ENCODE measurements around the gene UBAC1. TPM values are rescaled to one million over a fixed set of nuclear protein-coding genes. Genes with fewer than 3 reads are reported as not detected.
"Not testable (repeated sequence)": the region's sequence is repeated elsewhere in the genome, so short reads cannot be mapped to it uniquely, and the experiment has no call there.

The UBAC1 gene
- total and polyA plus RNA-seq, 5 donors, result 64.0 to 88.7 (median 83.3) TPM

DNA sequence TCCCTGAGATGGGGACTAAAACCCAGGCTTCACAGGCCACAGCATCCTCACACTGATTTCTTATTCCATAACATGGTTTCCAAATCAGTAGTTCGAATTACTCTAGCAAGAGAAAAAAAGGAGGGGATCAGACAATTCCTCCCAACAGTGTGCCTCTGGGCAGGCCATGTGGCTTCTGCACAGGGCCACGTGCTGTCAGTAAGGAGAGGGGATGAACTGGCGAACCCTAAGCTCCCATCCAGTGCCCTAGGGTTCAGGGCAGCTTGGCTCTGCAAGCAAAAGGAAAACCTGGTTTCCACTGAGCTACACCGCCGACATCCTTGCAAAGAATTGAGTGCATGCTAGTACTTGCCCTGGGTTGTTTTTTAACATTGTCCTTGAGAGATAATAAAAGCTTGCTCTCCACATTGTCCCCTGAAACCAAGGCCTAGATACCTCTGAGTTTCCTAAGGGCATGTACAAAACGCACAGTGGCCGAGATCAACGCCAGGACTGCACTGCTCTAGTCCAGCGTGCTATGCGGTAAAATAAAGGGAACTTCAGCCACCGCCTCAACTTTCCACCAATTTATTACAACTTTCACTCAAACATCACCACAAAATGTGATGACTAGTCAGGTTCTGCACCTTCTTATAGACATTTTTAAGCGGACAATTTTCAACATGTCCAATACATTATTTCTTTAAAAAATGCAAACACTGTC, 58.4 kb downstream of the UBAC1 start:
- Histone ChIP-seq H3K27ac (ENCODE audit: low read length) (no peak overlapping the region), H3K4me1 (ENCODE audit: control insufficient read depth, insufficient read depth, low read length) (peaks cover 7% of the 10 kb centered on the region), H3K4me3 (ENCODE audit: low read length) (no peak overlapping the region), H3K9me3 (ENCODE audit: control insufficient read depth, low read length) (no peaks in the 10 kb centered on the region), H3K27me3 (ENCODE audit: control insufficient read depth, insufficient read depth) (no peaks in the 10 kb centered on the region)
- intact Hi-C loops (cut with DNase I), result no loop called here
- ATAC-seq (no peak), DNase-seq (no peak)
- WGBS, result 89% methylated on average over 12 of the region's 12 CpGs

DNA sequence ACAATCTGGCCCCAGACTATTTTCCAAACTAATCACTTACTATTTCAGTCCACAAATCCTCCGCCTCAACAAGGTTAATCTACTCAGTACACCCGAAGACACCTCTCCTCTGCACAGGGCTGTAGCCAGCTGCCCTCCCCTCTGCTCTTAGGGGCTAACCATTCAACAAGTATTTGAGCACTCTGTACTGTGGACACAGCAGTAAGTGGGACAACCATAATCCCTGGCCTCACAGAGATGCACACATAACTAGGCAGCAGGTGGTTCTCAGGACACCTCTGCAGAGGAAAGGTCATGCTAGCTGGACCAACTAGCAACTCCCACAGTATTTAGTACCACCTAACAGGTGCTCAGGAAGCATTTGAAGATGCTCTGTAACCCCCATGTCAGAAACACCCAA, 59.3 kb downstream of the UBAC1 start:
- Histone ChIP-seq H3K27ac (ENCODE audit: low read length) (no peak overlapping the region), H3K27me3 (ENCODE audit: control insufficient read depth, insufficient read depth) (no peaks in the 10 kb centered on the region), H3K4me1 (ENCODE audit: control insufficient read depth, insufficient read depth, low read length) (peaks cover 7% of the 10 kb centered on the region), H3K4me3 (ENCODE audit: low read length) (no peak overlapping the region), H3K9me3 (ENCODE audit: control insufficient read depth, low read length) (no peaks in the 10 kb centered on the region)
- intact Hi-C loops (cut with DNase I), result no loop called here
- DNase-seq (no peak), ATAC-seq (no peak)
- 86% methylated on average over 2 of the region's 2 CpGs for WGBS

DNA sequence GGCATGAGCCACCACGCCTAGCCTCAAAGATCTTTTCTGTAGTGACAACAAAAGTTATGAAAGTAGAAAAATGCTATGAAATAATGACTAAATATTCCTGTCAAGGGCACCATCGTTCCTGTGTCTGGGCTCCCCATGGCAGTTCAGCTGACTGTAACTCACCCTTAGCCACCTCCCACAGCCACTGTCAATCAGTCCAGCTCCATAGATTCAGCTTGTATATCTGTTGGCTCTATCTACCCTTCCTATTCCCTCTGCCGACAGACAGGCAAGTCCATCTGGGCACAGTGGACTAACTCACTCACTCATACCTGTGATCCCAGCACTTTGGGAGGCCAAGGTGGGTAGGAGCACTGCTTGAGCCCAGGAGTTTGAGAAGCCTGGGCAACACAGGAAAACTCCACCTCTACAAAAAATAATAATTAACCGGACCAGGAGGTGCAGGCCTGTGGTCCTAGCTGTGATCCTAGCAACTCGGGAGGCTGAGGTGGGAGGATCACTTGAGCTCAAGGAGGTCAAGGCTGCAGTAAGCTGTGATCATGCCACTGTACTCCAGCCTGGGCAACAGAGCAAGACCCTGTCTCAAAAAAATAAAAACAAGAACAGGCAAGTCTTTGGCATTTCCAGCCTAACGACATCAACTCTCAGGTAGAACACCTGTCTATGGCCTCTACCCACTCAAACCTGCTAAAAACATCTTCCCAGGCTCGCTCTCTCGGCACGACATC, 60.0 kb downstream of the UBAC1 start:
- DNase-seq (no peak), ATAC-seq (no peak)
- intact Hi-C loops (cut with DNase I), result no loop called here
- 95% methylated on average over 9 of the region's 9 CpGs for WGBS
- peaks cover 7% of the 10 kb centered on the region for H3K4me1 ChIP-seq (ENCODE audit: control insufficient read depth, insufficient read depth, low read length)
- H3K4me3 ChIP-seq (ENCODE audit: low read length), result no peak overlapping the region
- H3K9me3 ChIP-seq (ENCODE audit: control insufficient read depth, low read length), result no peaks in the 10 kb centered on the region
- H3K27me3 ChIP-seq (ENCODE audit: control insufficient read depth, insufficient read depth), result no peaks in the 10 kb centered on the region
- H3K27ac ChIP-seq (ENCODE audit: low read length), result no peak overlapping the region

DNA sequence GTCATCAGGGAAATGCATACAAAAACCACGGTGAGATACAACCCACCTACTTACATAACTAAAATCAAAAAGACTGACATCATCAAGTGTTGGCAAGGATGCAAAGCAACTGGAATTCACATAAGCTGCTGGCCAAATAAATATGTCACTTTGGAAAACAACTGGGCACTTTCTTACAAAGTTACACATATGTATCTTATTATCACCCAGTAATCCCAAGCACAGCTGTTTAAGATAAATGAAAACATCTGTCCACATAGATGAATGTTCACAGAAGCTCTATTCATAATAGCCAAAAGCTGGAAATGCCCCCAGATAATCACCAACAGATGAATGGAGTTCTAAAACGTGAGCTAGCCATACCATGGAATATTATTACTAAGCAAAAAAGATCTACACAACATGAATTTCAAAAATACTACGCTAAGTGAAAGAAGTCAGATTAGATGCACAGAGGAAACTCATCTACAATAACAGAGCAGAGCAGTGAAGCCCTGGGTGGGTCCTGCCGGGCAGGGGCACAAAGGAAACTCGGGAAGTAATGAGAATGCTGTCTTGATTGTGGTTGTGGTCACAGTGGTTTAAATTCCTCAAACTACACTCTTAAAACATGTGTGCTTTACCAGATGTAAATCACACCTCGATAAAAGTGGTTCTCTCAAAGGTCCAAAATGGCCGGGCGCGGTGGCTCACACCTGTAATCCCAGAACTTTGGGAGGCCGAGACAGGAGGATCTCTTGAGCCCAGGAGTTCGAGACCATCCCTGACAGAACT, 62.4 kb downstream of the UBAC1 start:
- ATAC-seq, result no peak
- Histone ChIP-seq H3K27me3 (ENCODE audit: control insufficient read depth, insufficient read depth) (no peaks in the 10 kb centered on the region), H3K4me3 (ENCODE audit: low read length) (no peak overlapping the region), H3K9me3 (ENCODE audit: control insufficient read depth, low read length) (no peaks in the 10 kb centered on the region), H3K27ac (ENCODE audit: low read length) (no peak overlapping the region), H3K4me1 (ENCODE audit: control insufficient read depth, insufficient read depth, low read length) (peaks cover 5% of the 10 kb centered on the region)
- intact Hi-C loops (cut with DNase I), result no loop called here
- DNase-seq, result no peak
- WGBS, result 82% methylated on average over 11 of the region's 11 CpGs

DNA sequence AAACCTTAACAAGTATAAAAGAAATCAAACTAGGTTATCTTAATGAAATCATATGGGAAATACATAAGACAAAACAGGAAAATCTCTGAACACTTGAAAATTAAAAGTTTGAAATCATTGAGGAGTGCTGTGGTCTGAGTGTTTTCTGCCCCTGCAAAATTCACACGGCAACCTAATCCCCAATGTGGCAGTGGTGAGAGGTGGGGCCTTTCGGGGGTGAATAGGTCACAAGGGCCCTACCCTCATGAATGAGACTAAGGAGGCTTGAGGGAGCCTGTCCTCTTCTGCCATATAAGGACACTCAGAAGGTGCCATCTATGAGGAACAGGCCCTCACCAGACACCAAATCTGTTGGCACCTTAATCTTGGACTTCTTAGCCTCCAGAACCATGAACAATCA, 64.5 kb downstream of the UBAC1 start:
- Histone ChIP-seq H3K4me3 (ENCODE audit: low read length) (no peak overlapping the region), H3K9me3 (ENCODE audit: control insufficient read depth, low read length) (no peaks in the 10 kb centered on the region), H3K27me3 (ENCODE audit: control insufficient read depth, insufficient read depth) (no peaks in the 10 kb centered on the region), H3K27ac (ENCODE audit: low read length) (no peak overlapping the region), H3K4me1 (ENCODE audit: control insufficient read depth, insufficient read depth, low read length) (no peaks in the 10 kb centered on the region)
- intact Hi-C loops (cut with DNase I), result no loop called here
- 96% methylated on average over 2 of the region's 2 CpGs for WGBS
- ATAC-seq, result no peak
- no peak for DNase-seq

DNA sequence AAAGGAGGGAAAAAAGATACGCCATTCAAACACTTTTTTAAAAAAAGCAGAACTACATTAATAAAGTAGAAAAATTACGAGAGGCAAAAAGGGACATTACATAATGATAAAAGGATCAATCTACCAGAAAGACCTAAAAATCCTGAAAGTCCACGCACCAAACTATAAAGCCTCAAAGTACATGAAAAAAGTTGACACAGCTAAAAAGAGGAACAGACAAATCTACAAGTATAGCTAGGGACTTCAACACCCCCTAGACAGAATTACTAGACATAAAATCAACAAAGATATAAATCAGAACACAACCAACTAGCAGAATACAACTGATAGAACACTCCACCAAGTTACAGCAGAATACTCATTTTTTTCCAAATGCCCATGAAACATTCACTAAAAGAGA, 65.0 kb downstream of the UBAC1 start:
- peaks cover 1% of the 10 kb centered on the region for H3K4me1 ChIP-seq (ENCODE audit: control insufficient read depth, insufficient read depth, low read length)
- ATAC-seq (no peak), DNase-seq (no peak)
- 89% methylated on average over 3 of the region's 3 CpGs for WGBS
- no peaks in the 10 kb centered on the region for H3K27me3 ChIP-seq (ENCODE audit: control insufficient read depth, insufficient read depth)
- no peaks in the 10 kb centered on the region for H3K9me3 ChIP-seq (ENCODE audit: control insufficient read depth, low read length)
- intact Hi-C loops (cut with DNase I), result no loop called here
- H3K4me3 ChIP-seq (ENCODE audit: low read length), result no peak overlapping the region
- H3K27ac ChIP-seq (ENCODE audit: low read length), result no peak overlapping the region

DNA sequence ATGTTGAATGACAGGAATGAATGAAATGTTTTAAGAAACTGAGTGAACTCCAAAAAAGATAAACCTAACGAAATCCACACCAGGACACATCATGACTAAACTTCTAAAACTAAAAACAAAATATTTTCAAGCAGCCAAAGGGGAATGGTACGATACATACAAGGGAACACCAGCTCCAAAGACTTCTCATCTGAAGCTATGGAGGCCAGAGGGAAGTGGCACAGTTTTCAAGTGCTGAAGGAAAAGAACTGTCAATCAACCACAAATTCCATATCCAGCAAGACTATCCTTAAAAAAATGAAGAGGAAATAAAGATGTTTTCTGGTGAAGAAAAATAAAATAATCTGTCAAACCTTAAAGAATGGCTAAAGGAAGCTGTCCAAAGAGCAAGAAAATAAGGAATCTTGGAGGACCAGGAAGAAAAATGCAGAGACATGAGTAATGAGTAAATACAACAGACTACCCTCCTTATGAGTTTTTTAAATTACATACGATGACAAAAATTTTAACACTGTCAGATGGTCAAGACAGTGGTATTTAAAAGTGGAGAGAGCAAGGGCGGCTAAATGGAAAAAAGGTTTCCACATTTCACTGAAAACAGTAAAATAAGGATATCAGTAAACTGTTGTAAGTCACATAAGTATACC, 65.8 kb downstream of the UBAC1 start:
- Histone ChIP-seq H3K9me3 (ENCODE audit: control insufficient read depth, low read length) (no peaks in the 10 kb centered on the region), H3K4me3 (ENCODE audit: low read length) (no peak overlapping the region), H3K27ac (ENCODE audit: low read length) (no peak overlapping the region), H3K27me3 (ENCODE audit: control insufficient read depth, insufficient read depth) (no peaks in the 10 kb centered on the region), H3K4me1 (ENCODE audit: control insufficient read depth, insufficient read depth, low read length) (peaks cover 9% of the 10 kb centered on the region)
- no peak for ATAC-seq
- intact Hi-C loops (cut with DNase I), result no loop called here
- WGBS, result 89% methylated on average over 4 of the region's 4 CpGs
- no peak for DNase-seq

DNA sequence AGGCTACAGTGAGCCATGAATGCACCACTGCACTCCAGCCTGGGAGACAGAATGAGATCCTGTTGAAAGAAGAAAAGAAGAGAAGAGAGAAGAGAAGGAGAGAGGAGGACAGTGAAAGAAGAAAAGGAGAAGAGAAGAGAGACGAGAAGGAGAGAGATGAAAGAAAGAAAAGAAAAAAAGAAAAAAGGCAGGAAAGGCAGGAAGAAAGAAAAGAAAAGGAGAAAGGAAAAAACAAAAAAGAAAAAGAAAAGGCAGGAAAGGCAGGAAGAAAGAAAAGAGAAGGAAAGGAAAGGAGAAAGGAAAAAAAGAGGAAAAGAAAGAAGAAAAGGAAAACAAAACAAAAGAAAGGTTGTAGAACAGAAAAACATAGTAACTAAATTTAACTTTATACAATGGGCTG, 68.1 kb downstream of the UBAC1 start:
- Histone ChIP-seq H3K4me1 (ENCODE audit: control insufficient read depth, insufficient read depth, low read length) (peaks cover 16% of the 10 kb centered on the region), H3K4me3 (ENCODE audit: low read length) (no peak overlapping the region), H3K27me3 (ENCODE audit: control insufficient read depth, insufficient read depth) (no peaks in the 10 kb centered on the region), H3K9me3 (ENCODE audit: control insufficient read depth, low read length) (no peaks in the 10 kb centered on the region), H3K27ac (ENCODE audit: low read length) (no peak overlapping the region)
- WGBS, result 67% methylated on average over 1 of the region's 1 CpG
- DNase-seq, result no peak
- intact Hi-C loops (cut with DNase I), result no loop called here
- no peak for ATAC-seq

DNA sequence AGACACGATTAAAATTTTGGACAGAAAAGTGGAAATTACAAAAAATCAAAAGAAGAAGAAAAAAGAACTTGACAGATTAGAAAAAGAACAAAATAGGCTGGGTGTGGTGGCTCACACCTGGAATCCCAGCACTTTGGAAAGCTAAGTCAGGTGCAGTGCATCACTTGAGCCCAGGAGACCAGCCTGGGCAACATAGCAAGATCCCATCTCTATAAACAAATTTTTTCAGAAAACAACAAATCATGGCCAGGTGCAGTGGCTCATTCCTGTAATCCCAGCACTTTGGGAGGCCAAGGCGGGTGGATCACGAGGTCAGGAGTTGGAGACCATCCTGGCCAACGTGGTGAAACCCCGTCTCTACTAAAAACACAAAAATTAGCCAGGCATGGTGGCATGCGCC, 68.8 kb downstream of the UBAC1 start:
- peaks cover 24% of the 10 kb centered on the region for H3K4me1 ChIP-seq (ENCODE audit: control insufficient read depth, insufficient read depth, low read length)
- H3K9me3 ChIP-seq (ENCODE audit: control insufficient read depth, low read length); intact Hi-C loops (cut with DNase I); ATAC-seq; H3K27ac ChIP-seq (ENCODE audit: low read length); DNase-seq; H3K27me3 ChIP-seq (ENCODE audit: control insufficient read depth, insufficient read depth); H3K4me3 ChIP-seq (ENCODE audit: low read length): not testable (repeated sequence)
- 96% methylated on average over 6 of the region's 6 CpGs for WGBS

DNA sequence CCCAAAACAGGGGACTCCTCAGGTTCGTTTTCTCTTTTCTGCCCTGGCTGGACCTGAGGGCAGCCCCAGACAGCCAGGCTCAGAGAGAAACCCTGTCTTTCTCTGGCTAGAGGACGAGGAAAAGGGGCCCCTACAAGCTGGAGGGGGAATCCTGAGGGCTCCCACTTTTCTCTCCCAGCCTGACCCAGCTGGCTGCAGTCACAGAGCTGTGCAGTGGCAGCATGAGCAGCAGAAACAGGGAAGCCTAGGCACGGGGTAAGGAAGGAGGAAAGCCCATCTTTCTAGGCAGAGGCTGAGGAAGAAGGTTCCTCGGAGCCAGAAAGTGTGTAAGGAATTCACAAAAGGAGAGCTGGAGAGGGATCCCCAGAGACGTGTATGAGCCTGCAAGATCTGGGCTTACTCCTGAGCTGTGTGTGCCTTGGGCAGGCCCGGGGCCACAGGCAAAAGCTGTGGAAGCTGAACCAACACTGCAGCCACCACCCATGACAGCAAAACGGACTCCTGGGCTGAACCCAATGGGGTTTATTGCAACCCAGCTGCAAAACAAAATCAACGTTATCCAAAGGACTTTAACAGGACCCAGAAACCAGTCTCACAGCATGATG, 70.0 kb downstream of the UBAC1 start:
- H3K27ac ChIP-seq (ENCODE audit: low read length), result no peak overlapping the region
- H3K4me1 ChIP-seq (ENCODE audit: control insufficient read depth, insufficient read depth, low read length), result peaks cover 32% of the 10 kb centered on the region
- H3K9me3 ChIP-seq (ENCODE audit: control insufficient read depth, low read length), result no peaks in the 10 kb centered on the region
- ATAC-seq (no peak), DNase-seq (no peak)
- H3K4me3 ChIP-seq (ENCODE audit: low read length), result no peak overlapping the region
- H3K27me3 ChIP-seq (ENCODE audit: control insufficient read depth, insufficient read depth), result no peaks in the 10 kb centered on the region
- 49% methylated on average over 8 of the region's 8 CpGs for WGBS
- intact Hi-C loops (cut with DNase I), result no loop called here
